Glutamatergic neuron (in vitro differentiated cells): ENCODE measurements around the gene FAF2. TPM values are rescaled to one million over a fixed set of nuclear protein-coding genes. Genes with fewer than 3 reads are reported as not detected.

Experiments used
- DNase-seq: peaks from one replicate; pipeline ENCODE4 v3.0.0; 2022
- H3K27ac Mint-ChIP-seq: one replicate; pipeline ENCODE4 v1.8.0; 2020; ENCODE audit warnings: mild to moderate bottlenecking, mixed read lengths, inconsistent platforms; ENCODE audit not compliant: unreplicated experiment
- H3K27me3 Mint-ChIP-seq: one replicate; pipeline ENCODE4 v1.8.0; 2020; ENCODE audit warnings: mild to moderate bottlenecking, moderate library complexity, mixed read lengths, inconsistent platforms; ENCODE audit not compliant: unreplicated experiment
- H3K36me3 Mint-ChIP-seq: one replicate; pipeline ENCODE4 v1.8.0; 2020; ENCODE audit warnings: mild to moderate bottlenecking, mixed read lengths, inconsistent platforms; ENCODE audit not compliant: unreplicated experiment
- H3K4me1 Mint-ChIP-seq: one replicate; pipeline ENCODE4 v1.8.0; 2020; ENCODE audit warnings: mild to moderate bottlenecking, low read depth, mixed read lengths, inconsistent platforms; ENCODE audit not compliant: unreplicated experiment
- H3K4me3 Mint-ChIP-seq: one replicate; pipeline ENCODE4 v1.8.0; 2020; ENCODE audit warnings: mild to moderate bottlenecking, mixed read lengths, inconsistent platforms; ENCODE audit not compliant: unreplicated experiment
- H3K9me3 Mint-ChIP-seq: one replicate; pipeline ENCODE4 v1.8.0; 2020; ENCODE audit warnings: mild to moderate bottlenecking, moderate library complexity, mixed read lengths, inconsistent platforms; ENCODE audit not compliant: unreplicated experiment
- total RNA-seq: library from RNA; stranded (reverse); fragmentation: NEBNext Ultra II Directional; extraction: Animal tissue kit (Norgen Biotek cat#: 25700); gene quantifications from one replicate; pipeline ENCODE4 v1.2.1, GENCODE V29; 2021; ENCODE audit not compliant: unreplicated experiment
- TF ChIP-seq, protein P1 (sequence below): fragments of 200-600 bp; sonication (generic); IDR thresholded peaks from one replicate; pipeline ENCODE4 v1.5.0; 2021; ENCODE audit not compliant: partially characterized antibody, unreplicated experiment

FAF2 gene
- total RNA-seq, 1 donor from 2014 or later = 52.9 TPM

- Mint-ChIP-seq H3K9me3 (peaks cover 3% of the 10 kb centered on the region), H3K27ac (peak overlapping the region; percentile 52), H3K27me3 (peaks cover 2% of the 10 kb centered on the region), H3K4me3 (peak overlapping the region; percentile 38), H3K36me3 (no peaks in the 10 kb centered on the region), H3K4me1 (peaks cover 6% of the 10 kb centered on the region)
- DNase-seq = no peak
- TF ChIP-seq, protein P1, sequence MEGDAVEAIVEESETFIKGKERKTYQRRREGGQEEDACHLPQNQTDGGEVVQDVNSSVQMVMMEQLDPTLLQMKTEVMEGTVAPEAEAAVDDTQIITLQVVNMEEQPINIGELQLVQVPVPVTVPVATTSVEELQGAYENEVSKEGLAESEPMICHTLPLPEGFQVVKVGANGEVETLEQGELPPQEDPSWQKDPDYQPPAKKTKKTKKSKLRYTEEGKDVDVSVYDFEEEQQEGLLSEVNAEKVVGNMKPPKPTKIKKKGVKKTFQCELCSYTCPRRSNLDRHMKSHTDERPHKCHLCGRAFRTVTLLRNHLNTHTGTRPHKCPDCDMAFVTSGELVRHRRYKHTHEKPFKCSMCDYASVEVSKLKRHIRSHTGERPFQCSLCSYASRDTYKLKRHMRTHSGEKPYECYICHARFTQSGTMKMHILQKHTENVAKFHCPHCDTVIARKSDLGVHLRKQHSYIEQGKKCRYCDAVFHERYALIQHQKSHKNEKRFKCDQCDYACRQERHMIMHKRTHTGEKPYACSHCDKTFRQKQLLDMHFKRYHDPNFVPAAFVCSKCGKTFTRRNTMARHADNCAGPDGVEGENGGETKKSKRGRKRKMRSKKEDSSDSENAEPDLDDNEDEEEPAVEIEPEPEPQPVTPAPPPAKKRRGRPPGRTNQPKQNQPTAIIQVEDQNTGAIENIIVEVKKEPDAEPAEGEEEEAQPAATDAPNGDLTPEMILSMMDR = no peak
Measured at GRCh38 chr5:176528301-176528700, 80.1 kb downstream of the FAF2 start.

DNA sequence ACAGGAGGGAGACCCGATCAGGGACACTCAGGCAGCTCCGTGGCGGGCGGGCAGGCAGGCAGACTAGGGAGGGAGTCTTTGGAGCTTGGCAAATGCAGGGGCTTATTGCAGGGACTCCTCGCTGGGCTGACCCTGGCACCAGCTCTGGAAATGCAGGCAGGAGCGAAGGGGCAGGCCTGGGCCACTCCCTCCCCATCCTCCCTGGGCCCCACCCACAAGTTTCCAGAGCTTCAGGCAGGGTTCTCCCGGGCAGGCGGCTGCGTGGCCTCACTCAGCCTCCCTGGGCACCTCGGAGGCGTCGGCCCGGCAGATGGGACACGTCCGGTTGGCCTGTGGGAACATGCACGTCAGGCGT is 80.6 kb downstream of the FAF2 start:
- Mint-ChIP-seq H3K4me3 (peak overlapping the region; percentile 38), H3K4me1 (peaks cover 6% of the 10 kb centered on the region), H3K27me3 (peaks cover 2% of the 10 kb centered on the region), H3K27ac (peak overlapping the region; percentile 52), H3K9me3 (peaks cover 3% of the 10 kb centered on the region), H3K36me3 (no peaks in the 10 kb centered on the region)
- no peak for DNase-seq
- TF ChIP-seq, protein P1 = no peak

GRCh38 chr5:176529116-176529740 is 81.0 kb downstream of the FAF2 start:
- Mint-ChIP-seq H3K4me3 (no peak overlapping the region), H3K27ac (no peak overlapping the region)
- TF ChIP-seq, protein P1 = no peak

GRCh38 chr5:176529741-176530141 is 81.6 kb downstream of the FAF2 start:
- H3K4me3 Mint-ChIP-seq = no peak overlapping the region

More at GRCh38 chr5:176529116-176529740, 81.0 kb downstream of the FAF2 start:
- H3K27me3 Mint-ChIP-seq = peaks cover 2% of the 10 kb centered on the region
- H3K36me3 Mint-ChIP-seq = no peaks in the 10 kb centered on the region
- peaks cover 8% of the 10 kb centered on the region for H3K4me1 Mint-ChIP-seq
- H3K9me3 Mint-ChIP-seq = peaks cover 3% of the 10 kb centered on the region
- DNase-seq = no peak

DNA sequence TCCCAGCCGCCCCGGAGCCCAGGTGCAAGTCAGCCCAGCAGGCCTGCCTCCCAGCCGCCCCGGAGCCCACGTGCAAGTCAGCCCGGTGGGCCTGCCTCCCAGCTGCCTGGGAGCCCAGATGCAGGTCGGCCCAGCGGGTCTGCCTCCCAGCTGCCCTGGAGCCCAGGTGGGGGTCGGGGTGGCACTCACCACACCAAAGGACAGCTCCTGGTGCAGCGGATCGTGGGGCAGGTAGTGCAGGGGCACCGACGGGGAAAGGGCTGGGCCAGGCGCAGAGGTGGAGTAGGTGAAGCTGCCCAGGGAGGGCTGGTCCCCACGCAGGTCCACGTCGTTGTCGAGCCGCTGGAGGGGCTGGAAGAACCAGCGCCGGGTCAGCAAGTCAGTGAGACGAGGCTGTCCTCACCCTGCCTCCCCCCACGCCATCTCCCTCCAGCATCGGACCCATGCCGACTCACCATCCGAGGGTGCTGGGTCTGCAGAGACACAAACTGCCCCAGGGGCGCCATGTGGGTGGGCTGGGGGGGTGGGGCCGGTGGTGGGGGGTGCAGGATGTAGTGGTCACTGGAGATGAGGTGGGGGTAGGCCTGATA is 82.3 kb downstream of the FAF2 start:
- peaks cover 6% of the 10 kb centered on the region for H3K9me3 Mint-ChIP-seq
- TF ChIP-seq, protein P1 = no peak
- H3K4me1 Mint-ChIP-seq = peaks cover 17% of the 10 kb centered on the region
- H3K27ac Mint-ChIP-seq = no peak overlapping the region
- H3K36me3 Mint-ChIP-seq = no peaks in the 10 kb centered on the region
- no peak overlapping the region for H3K4me3 Mint-ChIP-seq
- peaks cover 2% of the 10 kb centered on the region for H3K27me3 Mint-ChIP-seq
- DNase-seq = no peak

More at GRCh38 chr5:176529741-176530141, 81.6 kb downstream of the FAF2 start:
- Mint-ChIP-seq H3K27ac (no peak overlapping the region), H3K4me1 (peaks cover 12% of the 10 kb centered on the region), H3K36me3 (no peaks in the 10 kb centered on the region), H3K9me3 (peaks cover 3% of the 10 kb centered on the region), H3K27me3 (peaks cover 2% of the 10 kb centered on the region)
- TF ChIP-seq, protein P1 = no peak
- no peak for DNase-seq
